Activated CD4-positive, CD25-positive, alpha-beta regulatory T cell (primary cell): ENCODE data around the gene DHH.

Source experiments
- DNase-seq, 4 experiments: peaks; one replicate each; lab custom pipeline; 2025; lab: John Stamatoyannopoulos, UW

Gene DHH

GRCh38 chr12:49109641-49110463 lies 15.3 kb upstream of the DHH start:
- DNase-seq, result peak in 1 of 4 experiments; percentile 26

DNA sequence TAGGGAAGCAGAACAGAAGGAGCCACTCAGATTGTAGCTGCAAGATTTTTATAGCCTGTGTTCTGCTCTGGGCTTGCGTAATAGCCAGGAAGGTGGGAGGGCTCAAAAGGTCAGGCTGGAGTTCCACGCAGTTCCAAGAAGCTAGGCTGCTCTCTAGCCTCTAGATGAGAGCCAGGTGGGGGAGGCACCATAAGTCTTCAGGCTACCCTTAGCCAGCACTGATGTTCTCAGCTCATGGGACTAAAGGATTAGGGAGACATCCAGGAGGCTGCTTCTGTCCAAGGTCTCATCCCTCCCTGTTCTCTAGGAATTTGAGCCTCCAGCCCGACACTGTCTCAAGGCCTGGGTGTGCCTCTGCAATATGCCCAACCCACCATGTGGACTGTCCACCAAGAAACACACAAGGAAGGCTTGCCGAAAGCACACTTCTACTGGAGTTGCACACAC lies 14.4 kb upstream of the DHH start:
- DNase-seq, result no peak

- DNase-seq, result no peak
Observed at GRCh38 chr12:49105504-49106084, 11.0 kb upstream of the DHH start.

DNA sequence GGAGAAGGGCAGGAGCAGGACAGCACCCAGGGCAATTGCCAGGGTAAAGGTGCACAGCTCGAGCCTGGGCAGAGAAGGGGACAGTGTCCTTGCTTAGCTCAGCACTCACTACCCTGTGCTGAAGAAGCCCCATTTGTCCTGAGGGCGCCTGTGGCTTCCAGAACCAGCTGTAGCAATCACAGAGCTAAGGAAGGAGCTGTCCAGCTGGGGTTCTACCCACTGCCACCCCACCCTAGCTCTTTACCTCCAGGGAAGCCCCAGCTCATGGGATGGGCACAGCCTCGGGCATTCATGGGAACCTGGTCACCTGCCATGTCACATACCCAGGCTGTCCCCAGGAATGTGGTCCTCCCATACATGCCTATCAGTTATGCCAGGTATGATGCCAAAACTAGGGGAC lies 10.2 kb upstream of the DHH start:
- no peak for DNase-seq

- DNase-seq, result no peak
Observed at GRCh38 chr12:49100380-49100779, 5.8 kb upstream of the DHH start.

DNA sequence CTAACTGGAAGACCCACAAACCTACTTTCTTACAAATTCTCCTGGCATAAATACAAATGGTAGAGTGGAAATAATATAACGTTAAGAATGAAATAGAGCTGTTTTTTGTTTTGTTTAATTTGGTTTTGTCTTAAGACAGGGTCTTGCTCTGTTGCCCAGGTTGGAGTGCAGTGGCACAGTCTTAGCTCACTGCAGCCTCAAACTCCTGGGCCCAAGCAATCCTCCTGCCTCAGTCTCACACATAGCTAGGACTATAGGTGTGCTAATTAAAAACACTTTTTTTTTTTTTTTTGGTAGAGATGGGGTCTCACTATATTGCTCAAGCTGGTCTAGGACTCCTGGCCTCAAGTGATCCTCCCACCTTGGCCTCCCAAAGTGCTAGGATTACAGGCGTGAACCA lies 4.1 kb upstream of the DHH start:
- no peak for DNase-seq

- peak; percentile 15 to 48 (median 26) for DNase-seq
Observed at GRCh38 chr12:49098035-49098451, 3.4 kb upstream of the DHH start.

- no peak for DNase-seq
Observed at GRCh38 chr12:49097381-49097780, 2.8 kb upstream of the DHH start.

- no peak for DNase-seq
Observed at GRCh38 chr12:49094975-49095365, 369 bp upstream of the DHH start.

GRCh38 chr12:49093792-49094159 lies 825 bp downstream of the DHH start:
- DNase-seq, result no peak

- no peak for DNase-seq
Observed at GRCh38 chr12:49092816-49093406, 1.7 kb downstream of the DHH start.

- DNase-seq, result peak; percentile 21 to 27 (median 22)
Observed at GRCh38 chr12:49092086-49092815, 2.4 kb downstream of the DHH start.

DNA sequence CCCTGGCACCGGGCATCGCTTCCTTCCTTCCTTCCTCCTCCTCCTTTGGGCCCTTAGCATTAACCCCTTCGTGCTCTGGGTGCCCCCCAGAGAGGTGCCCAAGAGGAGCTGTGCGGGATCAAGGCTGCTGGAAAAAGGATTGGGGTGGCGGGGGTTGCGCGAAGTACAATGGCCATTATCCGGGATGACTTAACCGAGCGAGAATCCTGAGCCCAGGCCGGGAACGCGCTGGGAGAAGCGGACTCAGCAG lies 2.8 kb downstream of the DHH start:
- DNase-seq, result no peak

GRCh38 chr12:49091056-49091835 lies 3.4 kb downstream of the DHH start:
- DNase-seq, result no peak

DNA sequence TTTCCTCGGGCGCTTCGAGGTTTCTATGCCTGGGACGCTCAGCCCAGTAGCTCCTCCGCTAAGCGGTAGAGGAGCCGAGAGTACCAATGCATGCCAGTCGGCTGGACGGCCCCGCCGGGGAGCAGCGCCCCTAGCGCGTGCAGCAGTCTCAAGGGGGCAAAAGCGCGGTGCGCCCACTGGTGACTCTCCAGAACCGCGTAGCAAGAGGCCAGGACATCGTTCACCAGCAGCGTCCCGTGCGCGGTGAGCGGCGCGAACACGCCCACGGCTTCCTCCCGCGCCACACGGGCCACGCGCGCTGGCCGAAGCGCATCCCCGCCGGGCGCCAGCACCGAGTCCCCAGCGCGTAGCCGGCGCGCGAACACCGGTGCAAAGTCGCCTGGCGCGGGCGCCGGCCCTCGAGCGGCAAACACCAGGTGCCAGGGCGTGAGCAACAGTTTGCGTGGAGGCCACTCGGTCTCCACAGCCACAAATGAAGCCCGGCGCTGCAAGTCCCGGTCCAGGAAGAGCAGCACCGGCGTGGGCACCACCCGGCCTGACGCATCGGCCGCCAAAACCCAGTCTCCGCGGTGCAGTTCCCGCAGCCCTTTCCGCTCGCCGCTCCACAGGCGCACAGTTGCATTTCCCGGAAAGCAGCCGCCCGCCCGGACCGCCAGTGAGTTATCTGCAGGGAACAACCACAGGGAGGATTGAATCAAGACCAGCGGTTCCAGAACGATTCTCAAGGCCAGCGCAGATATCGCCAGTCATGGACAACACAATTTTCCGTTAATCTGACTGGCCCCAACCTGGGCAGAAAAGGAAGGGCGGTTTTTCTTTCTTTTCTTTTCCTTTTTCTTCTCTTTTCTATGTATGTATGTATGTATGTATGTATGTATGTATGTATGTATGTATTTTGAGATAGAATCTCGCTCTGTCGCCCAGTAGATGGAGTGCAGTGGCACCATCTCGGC lies 4.5 kb downstream of the DHH start:
- no peak for DNase-seq

DNA sequence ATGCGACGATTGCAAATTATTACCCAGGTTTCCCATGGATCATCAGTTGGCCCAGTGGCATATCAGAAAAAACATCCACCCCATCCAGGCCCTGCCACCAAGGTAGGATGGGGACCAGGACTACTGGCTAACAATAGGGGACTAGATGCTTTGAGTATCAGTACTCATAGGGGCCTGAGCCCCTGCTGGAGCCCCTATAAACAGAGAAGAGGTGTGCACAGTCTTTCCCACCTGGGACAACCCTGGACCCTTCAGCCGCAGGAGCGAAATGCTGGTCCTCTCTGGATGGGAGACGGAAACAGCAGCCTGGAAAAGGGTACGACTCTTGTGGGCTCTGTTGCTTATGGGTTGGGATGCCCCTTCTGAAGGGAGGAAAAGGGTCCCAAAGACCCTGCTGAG lies 5.7 kb downstream of the DHH start:
- no peak for DNase-seq

DNA sequence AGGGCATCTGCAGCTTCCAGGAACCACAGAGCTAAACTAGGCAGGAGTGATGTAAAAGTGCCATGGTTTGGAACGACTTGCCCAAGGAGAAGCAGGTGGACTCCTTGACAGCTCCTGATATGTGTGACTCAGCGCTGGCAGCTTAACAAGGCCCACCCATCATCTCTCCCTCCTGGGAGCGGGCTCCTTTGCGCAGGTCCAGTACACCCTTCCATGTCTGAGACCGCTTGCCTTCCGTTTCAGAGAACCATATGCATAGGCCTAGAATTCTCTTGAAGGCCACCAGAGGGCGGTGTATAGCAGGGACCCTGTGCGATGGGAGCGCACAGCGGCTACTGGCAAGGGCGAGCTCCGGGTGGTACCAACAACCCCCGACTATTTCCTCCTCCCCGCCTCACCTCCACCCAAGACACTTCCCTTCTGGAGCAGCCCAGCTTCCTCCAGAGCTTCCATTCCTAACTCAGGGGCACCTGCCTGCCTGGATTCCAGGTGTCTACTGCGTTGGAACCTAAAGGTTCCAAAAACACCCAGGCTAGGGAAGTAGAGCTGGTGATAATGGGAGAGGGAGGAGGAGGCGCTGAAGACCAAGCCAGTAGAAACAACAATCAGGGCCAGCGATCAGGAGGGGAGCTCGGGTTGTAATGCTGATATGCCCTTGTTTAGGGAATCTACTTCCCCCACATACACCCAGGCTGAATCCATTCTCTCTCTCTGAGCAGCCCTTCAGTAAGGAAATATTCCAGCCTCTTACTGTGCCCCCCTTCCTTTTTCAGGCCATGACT lies 6.3 kb downstream of the DHH start:
- peak; percentile 35 to 53 (median 43) for DNase-seq

DNA sequence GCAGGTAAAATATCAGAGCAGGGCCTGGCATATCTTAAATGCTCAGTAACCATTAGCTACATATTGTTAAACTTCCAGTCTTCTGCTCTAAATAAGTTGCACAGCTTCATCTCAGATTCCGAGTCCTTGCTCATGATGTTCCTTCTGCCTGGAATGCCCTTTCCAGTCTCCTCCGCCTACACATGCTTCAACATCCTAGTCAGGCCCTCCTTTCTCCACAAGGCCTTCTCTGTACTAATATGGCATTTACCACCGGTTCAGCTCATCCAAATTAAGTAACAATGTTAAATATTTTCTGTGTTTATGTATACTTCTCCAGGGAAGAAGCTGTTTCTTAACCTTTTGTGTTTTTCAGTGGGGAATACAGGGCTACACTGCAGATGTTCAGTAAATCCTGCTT lies 8.5 kb downstream of the DHH start:
- DNase-seq, result no peak

DNA sequence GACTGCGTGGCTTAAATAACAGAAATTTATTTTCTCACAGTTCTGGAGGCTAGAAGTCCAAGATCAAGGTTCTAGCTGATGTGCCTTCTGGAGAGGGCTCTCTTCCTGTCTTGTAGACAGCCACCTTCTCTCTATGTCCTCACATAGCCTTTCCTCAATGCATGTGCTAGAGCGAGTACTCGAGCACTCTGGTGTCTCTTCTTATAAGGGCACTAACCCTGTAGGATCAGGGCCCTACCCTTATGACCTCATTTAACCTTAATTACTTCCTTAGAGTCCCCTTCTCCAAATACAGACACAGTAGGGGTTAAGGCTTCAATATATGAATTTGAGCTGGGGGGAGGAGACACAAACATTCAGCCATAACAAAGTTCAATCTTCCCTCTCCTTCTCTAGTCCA lies 10.2 kb downstream of the DHH start:
- no peak for DNase-seq

DNA sequence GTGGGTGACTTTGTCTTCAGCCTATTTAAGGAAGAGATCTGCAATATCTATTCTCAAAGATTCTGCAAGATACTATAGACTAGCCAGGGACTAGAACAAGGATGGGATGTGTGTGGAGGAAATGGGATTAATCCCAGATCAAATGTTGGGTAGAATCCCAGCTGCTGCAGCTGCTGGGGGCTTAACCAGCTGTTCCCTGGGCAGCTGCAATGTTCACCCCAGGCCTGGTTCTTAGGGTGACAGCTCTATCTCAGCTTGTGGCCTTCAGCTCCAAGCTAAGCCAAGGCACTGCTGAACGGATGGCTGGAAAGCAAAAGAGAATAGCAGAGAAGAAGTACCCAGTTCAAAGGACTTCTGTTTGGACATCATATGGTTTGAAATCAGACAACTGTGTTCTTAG lies 14.8 kb downstream of the DHH start:
- no peak for DNase-seq
